Type B pancreatic cell (in vitro differentiated cells): Measurements from ENCODE around the gene THSD4. TPM values are rescaled to one million over a fixed set of nuclear protein-coding genes. Genes with fewer than 3 reads are reported as not detected.

Experiments
- DNase-seq: peaks from one replicate; pipeline ENCODE4 v3.0.0; 2021; ENCODE audit warnings: mixed read lengths; ENCODE audit not compliant: unreplicated experiment; ENCODE audit errors: extremely low spot score
- H3K27ac Mint-ChIP-seq: 2 replicates; pipeline ENCODE4 v1.8.0; 2021; ENCODE audit warnings: mild to moderate bottlenecking, mixed read lengths
- H3K27me3 Mint-ChIP-seq: 2 replicates; pipeline ENCODE4 v1.8.0; 2021; ENCODE audit warnings: mixed read lengths
- H3K36me3 Mint-ChIP-seq: 2 replicates; pipeline ENCODE4 v1.8.0; 2021; ENCODE audit warnings: mixed read lengths
- H3K4me1 Mint-ChIP-seq: one replicate; pipeline ENCODE4 v1.8.0; 2021; ENCODE audit warnings: mixed read lengths; ENCODE audit not compliant: unreplicated experiment
- H3K4me3 Mint-ChIP-seq: 2 replicates; pipeline ENCODE4 v1.8.0; 2021; ENCODE audit warnings: mild to moderate bottlenecking, mixed read lengths
- H3K9me3 Mint-ChIP-seq: 2 replicates; pipeline ENCODE4 v1.8.0; 2021; ENCODE audit warnings: mixed read lengths
- CTCF ChIP-seq: fragments of 200-600 bp; sonication (generic); conservative IDR thresholded peaks from 2 replicates; pipeline ENCODE4 v1.5.0; 2021; ENCODE audit warnings: antibody characterized with exemption, mild to moderate bottlenecking
- total RNA-seq: library from RNA; stranded (reverse); gene quantifications from 2 replicates; pipeline ENCODE4 v1.2.1, GENCODE V29; 2021; ENCODE audit warnings: low replicate concordance

THSD4 gene
- total RNA-seq, 1 donor from 2014 or later: 43.3 TPM

- Mint-ChIP-seq H3K9me3 (peaks cover 3% of the 10 kb centered on the region), H3K36me3 (peaks cover 9% of the 10 kb centered on the region), H3K27ac (no peak overlapping the region), H3K27me3 (no peaks in the 10 kb centered on the region), H3K4me1 (peaks cover 32% of the 10 kb centered on the region), H3K4me3 (no peak overlapping the region)
- DNase-seq: no peak
- no peak for TF ChIP-seq CTCF
Measured at GRCh38 chr15:71290881-71291635, 175.8 kb downstream of the THSD4 start.

DNA sequence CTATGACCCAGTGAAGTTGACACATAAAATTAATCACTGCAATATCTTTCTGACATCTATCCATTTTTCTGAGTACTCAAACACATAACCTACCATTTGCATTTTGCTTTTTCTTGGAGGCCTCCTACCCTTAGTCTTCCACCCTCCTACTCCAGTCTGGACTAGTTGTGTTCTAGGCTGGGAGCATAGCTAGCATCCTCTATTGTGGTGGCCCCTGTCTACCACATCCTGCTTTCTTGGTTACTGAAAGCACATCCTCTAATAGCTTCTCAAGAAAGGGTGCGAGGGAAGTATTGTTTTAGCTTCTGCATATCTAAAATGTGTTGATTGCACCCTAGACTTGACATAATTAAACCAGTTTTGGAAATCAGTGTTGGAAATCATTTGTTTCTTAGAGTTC, 176.5 kb downstream of the THSD4 start:
- no peak for DNase-seq
- Mint-ChIP-seq H3K27ac (no peak overlapping the region), H3K27me3 (no peaks in the 10 kb centered on the region), H3K4me1 (peaks cover 36% of the 10 kb centered on the region), H3K36me3 (peaks cover 9% of the 10 kb centered on the region), H3K4me3 (no peak overlapping the region), H3K9me3 (peaks cover 3% of the 10 kb centered on the region)
- TF ChIP-seq CTCF: no peak

DNA sequence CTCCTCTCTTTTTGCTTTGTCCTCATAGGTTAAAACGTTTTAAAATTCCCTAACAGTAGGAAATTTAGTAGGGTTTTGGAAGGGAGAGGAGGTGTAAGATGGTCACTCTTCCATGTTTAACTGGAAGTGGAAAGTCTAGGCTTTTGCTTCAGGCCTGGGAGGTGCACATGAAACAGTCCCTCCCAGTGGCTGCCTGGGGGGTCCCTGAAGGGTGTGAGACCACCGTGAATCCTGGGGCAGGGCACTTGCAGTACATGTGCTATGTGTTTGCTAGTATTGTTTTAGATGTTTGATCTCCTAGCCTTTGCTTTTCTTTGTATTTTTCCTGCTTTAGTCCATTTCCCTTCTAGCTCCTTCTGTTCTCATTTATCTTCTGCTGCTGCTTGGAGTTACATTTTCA, 178.5 kb downstream of the THSD4 start:
- DNase-seq: no peak
- Mint-ChIP-seq H3K4me3 (no peak overlapping the region), H3K27me3 (no peaks in the 10 kb centered on the region), H3K4me1 (peaks cover 32% of the 10 kb centered on the region), H3K36me3 (peaks cover 9% of the 10 kb centered on the region), H3K27ac (peak overlapping the region; percentile 99), H3K9me3 (peaks cover 3% of the 10 kb centered on the region)
- no peak for TF ChIP-seq CTCF

DNA sequence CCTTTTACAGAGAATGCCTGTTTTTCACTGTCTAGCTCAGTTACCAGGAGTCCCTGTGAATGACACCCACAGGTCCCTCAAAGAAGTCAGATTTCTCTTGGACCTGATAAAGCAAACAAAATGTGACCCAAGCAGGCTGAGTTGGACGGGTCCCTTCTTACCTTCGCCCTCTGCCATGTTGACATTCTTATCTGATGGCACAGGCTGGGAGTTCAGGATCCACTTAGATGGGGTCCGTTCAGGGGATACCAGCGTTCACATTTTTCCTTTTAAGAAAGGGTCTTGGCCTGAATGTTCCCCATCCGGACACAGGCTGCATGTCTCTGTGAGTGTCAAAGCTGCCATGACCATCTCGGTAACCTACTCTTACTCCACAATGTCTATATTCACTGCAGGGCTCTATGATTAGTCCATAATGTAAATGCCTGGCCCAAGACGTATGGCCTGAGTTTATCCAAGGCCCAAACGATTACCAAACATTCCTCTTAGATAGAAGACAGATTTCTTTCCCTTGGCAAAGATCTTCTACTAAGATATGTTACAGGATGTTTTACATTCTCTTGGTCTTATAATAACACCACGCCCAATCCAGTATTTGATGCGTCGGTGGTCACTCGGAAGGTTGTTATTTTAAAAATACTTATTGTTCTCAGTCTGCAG, 179.1 kb downstream of the THSD4 start:
- H3K27ac Mint-ChIP-seq: peak overlapping the region; percentile 99
- peak overlapping the region; percentile 46 for H3K4me3 Mint-ChIP-seq
- peaks cover 32% of the 10 kb centered on the region for H3K4me1 Mint-ChIP-seq
- no peak for DNase-seq
- H3K27me3 Mint-ChIP-seq: no peaks in the 10 kb centered on the region
- TF ChIP-seq CTCF: no peak
- peaks cover 9% of the 10 kb centered on the region for H3K36me3 Mint-ChIP-seq
- peaks cover 3% of the 10 kb centered on the region for H3K9me3 Mint-ChIP-seq

- Mint-ChIP-seq H3K9me3 (peaks cover 3% of the 10 kb centered on the region), H3K36me3 (peaks cover 9% of the 10 kb centered on the region), H3K4me3 (peak overlapping the region; percentile 46), H3K27me3 (no peaks in the 10 kb centered on the region), H3K4me1 (peaks cover 32% of the 10 kb centered on the region), H3K27ac (peak overlapping the region; percentile 99)
- TF ChIP-seq CTCF: no peak
- DNase-seq: no peak
Measured at GRCh38 chr15:71294911-71295602, 179.8 kb downstream of the THSD4 start.
